Vagina (tissue), 2 donors: Measurements from ENCODE around the gene ALK.

Experiments
- POLR2A ChIP-seq, 2 donors: fragments of 450-650 bp; IDR thresholded peaks; one replicate each; pipeline ENCODE4 v1.6.1; 2017; ENCODE audit warnings: antibody characterized with exemption in 2 of 2, mild to moderate bottlenecking in 2 of 2, moderate library complexity in 2 of 2
- POLR2AphosphoS5 ChIP-seq, 2 donors: sonication (generic); formaldehyde crosslinking; IDR thresholded peaks; one replicate each; pipeline ENCODE4 v1.9.0; 2017; ENCODE audit warnings: antibody characterized with exemption in 2 of 2, mild to moderate bottlenecking in 2 of 2, low read depth in 1 of 2; ENCODE audit not compliant: insufficient read depth in 1 of 2
- TF ChIP-seq, protein P1 (sequence below), 3 experiments: fragments of 450-650 bp in 2 of 3; fragments of 200-600 bp in 1 of 3; sonication (generic) in 1 of 3; IDR thresholded peaks; one replicate each; pipeline ENCODE4 v1.5.1; 2017 to 2019; ENCODE audit warnings: antibody characterized with exemption in 3 of 3, mild to moderate bottlenecking in 2 of 3, moderate library complexity in 2 of 3

DNA sequence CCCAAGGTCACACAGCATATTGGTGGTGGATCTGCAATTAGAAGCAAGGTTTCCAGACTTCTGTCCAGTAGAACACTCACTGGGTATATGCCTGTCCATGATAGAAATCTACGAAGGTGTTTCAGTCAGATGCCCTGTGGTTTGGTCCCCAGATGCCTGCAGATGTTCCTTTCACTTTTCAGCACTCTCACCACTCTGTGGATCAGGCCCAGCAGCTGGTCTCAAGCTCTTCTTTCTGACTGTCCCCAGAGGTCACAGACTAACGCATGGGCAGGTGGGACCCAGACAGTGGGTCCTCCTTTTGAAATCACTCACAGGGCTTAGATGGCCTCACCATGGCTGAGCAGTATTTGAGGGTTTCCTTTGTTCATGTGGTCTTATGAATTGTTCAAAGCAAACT, 376.5 kb downstream of the ALK start:
- TF ChIP-seq POLR2AphosphoS5 (IDR thresholded peaks at IDR 0.05; ENCODE audit: insufficient read depth in 1 of 2, low read depth in 1 of 2), result no peak
- no peak for TF ChIP-seq POLR2A (IDR thresholded peaks at IDR 0.05)
- TF ChIP-seq, protein P1, sequence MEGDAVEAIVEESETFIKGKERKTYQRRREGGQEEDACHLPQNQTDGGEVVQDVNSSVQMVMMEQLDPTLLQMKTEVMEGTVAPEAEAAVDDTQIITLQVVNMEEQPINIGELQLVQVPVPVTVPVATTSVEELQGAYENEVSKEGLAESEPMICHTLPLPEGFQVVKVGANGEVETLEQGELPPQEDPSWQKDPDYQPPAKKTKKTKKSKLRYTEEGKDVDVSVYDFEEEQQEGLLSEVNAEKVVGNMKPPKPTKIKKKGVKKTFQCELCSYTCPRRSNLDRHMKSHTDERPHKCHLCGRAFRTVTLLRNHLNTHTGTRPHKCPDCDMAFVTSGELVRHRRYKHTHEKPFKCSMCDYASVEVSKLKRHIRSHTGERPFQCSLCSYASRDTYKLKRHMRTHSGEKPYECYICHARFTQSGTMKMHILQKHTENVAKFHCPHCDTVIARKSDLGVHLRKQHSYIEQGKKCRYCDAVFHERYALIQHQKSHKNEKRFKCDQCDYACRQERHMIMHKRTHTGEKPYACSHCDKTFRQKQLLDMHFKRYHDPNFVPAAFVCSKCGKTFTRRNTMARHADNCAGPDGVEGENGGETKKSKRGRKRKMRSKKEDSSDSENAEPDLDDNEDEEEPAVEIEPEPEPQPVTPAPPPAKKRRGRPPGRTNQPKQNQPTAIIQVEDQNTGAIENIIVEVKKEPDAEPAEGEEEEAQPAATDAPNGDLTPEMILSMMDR (IDR thresholded peaks at IDR 0.05), result no peak
